Measurements from ENCODE around the gene AZU1.
"Not testable (repeated sequence)": the region's sequence is repeated elsewhere in the genome, so short reads cannot be mapped to it uniquely, and the experiment has no call there.

AZU1 gene

GRCh38 chr19:875265-875879 lies 47.7 kb downstream of the AZU1 start:
- no peak for DNase-seq

- DNase-seq, result no peak
These were observed 48.5 kb downstream of the AZU1 start for GRCh38 chr19:876089-876488.

- DNase-seq, result no peak
These were observed 49.2 kb downstream of the AZU1 start for GRCh38 chr19:876780-877314.

- not testable (repeated sequence) for DNase-seq
These were observed 50.5 kb downstream of the AZU1 start for GRCh38 chr19:877992-878660.

- not testable (repeated sequence) for DNase-seq
These were observed 51.3 kb downstream of the AZU1 start for GRCh38 chr19:878751-879561.

GRCh38 chr19:879711-880438 lies 52.2 kb downstream of the AZU1 start:
- DNase-seq, result no peak
